MCF 10A (cell line): ENCODE results near the gene GAK. TPM values are rescaled to one million over a fixed set of nuclear protein-coding genes. Genes with fewer than 3 reads are reported as not detected.

ENCODE experiments used
- BruUV-seq: library from RNA; stranded (reverse); fragments of 400-500 nt; replicated peaks from 2 replicates; lab custom pipeline; 2021; lab: Mats Ljungman, UMichigan
- CTCF ChIA-PET: fragments of 300-600 bp; sonication (Branson Sonifier 250); formaldehyde crosslinking; extraction: SDS; loops from one replicate; lab custom pipeline; 2021; ENCODE audit warnings: antibody characterized with exemption, inconsistent platforms; lab: Yijun Ruan, JAX
- POLR2A ChIA-PET: fragments of 300-600, 350-650 bp; sonication (Branson Sonifier 250); formaldehyde crosslinking; extraction: SDS; loops from one replicate; lab custom pipeline; 2020; ENCODE audit warnings: antibody characterized with exemption, inconsistent platforms; lab: Yijun Ruan, JAX
- DNase-seq: peaks from one replicate; pipeline ENCODE4 v3.0.0-alpha.2; 2018; ENCODE audit not compliant: unreplicated experiment
- H3K27ac Mint-ChIP-seq: one replicate; pipeline ENCODE4 v1.8.0; 2022; ENCODE audit warnings: mild to moderate bottlenecking, low read depth, mixed read lengths; ENCODE audit not compliant: unreplicated experiment
- H3K27me3 Mint-ChIP-seq: one replicate; pipeline ENCODE4 v1.8.0; 2022; ENCODE audit warnings: mixed read lengths; ENCODE audit not compliant: insufficient read depth, unreplicated experiment
- H3K36me3 Mint-ChIP-seq: one replicate; pipeline ENCODE4 v1.8.0; 2022; ENCODE audit warnings: mild to moderate bottlenecking, moderate library complexity, mixed read lengths; ENCODE audit not compliant: insufficient read depth, unreplicated experiment
- H3K4me1 Mint-ChIP-seq: one replicate; pipeline ENCODE4 v1.8.0; 2022; ENCODE audit warnings: mixed read lengths; ENCODE audit not compliant: insufficient read depth, unreplicated experiment
- H3K4me3 Mint-ChIP-seq: one replicate; pipeline ENCODE4 v1.8.0; 2022; ENCODE audit warnings: mild to moderate bottlenecking, moderate library complexity, mixed read lengths; ENCODE audit not compliant: unreplicated experiment
- H3K9me3 Mint-ChIP-seq: one replicate; pipeline ENCODE4 v1.8.0; 2022; ENCODE audit warnings: mixed read lengths; ENCODE audit not compliant: unreplicated experiment
- CTCF ChIP-seq: fragments of 200-600 bp; IDR thresholded peaks from one replicate; pipeline ENCODE4 v1.8.0; 2022; ENCODE audit warnings: antibody characterized with exemption, mild to moderate bottlenecking; ENCODE audit not compliant: unreplicated experiment
- intact Hi-C: fragments of 100-400 bp; cut with micrococcal nuclease; formaldehyde crosslinking; loops from 2 replicates; pipeline ENCODE4 v1.14.1; 2022
- total RNA-seq: library from RNA; stranded (reverse); gene quantifications from 2 replicates; pipeline ENCODE4 v1.2.3, GENCODE V29; 2022

The GAK gene
- total RNA-seq, 1 experiment from 2014 or later = 72.9 TPM

GRCh38 chr4:917992-918391, 14.1 kb downstream of the GAK start:
- no peak for TF ChIP-seq CTCF
- Mint-ChIP-seq H3K27ac (no peak overlapping the region), H3K36me3 (peaks cover 4% of the 10 kb centered on the region), H3K9me3 (no peaks in the 10 kb centered on the region), H3K4me3 (no peak overlapping the region), H3K27me3 (no peaks in the 10 kb centered on the region), H3K4me1 (peaks cover 7% of the 10 kb centered on the region)
- ChIA-PET CTCF (interaction anchor here (0.6 kb wide), 1 partner anchor 176 kb away, joined by 3 read pairs; no protein-coding TSS in a partner anchor), POLR2A (interaction anchor here (0.9 to 1.1 kb wide), 2 partner anchors 14 to 17 kb away, joined by 3 to 7 read pairs; partner anchors contain the start of genes GAK and TMEM175)
- intact Hi-C loops = no loop called here
- no TSS peak for BruUV-seq
- DNase-seq = no peak

- ChIA-PET POLR2A (interaction anchor here (1.1 kb wide), 1 partner anchor 17 kb away, joined by 3 read pairs; no protein-coding TSS in a partner anchor), CTCF (interaction anchor here (0.6 kb wide), 1 partner anchor 175 kb away, joined by 3 read pairs; no protein-coding TSS in a partner anchor)
- Mint-ChIP-seq H3K36me3 (no peaks in the 10 kb centered on the region), H3K4me1 (peaks cover 7% of the 10 kb centered on the region), H3K4me3 (no peak overlapping the region), H3K27me3 (no peaks in the 10 kb centered on the region), H3K9me3 (no peaks in the 10 kb centered on the region), H3K27ac (no peak overlapping the region)
- BruUV-seq = no TSS peak
- no peak for DNase-seq
- no peak for TF ChIP-seq CTCF
- intact Hi-C loops = no loop called here
These were observed 14.7 kb downstream of the GAK start for GRCh38 chr4:917466-917865.

- no peak for DNase-seq
- Mint-ChIP-seq H3K9me3 (no peaks in the 10 kb centered on the region), H3K4me3 (no peak overlapping the region), H3K27me3 (no peaks in the 10 kb centered on the region), H3K36me3 (peaks cover 4% of the 10 kb centered on the region), H3K27ac (no peak overlapping the region), H3K4me1 (peaks cover 7% of the 10 kb centered on the region)
- no peak for TF ChIP-seq CTCF
- no TSS peak for BruUV-seq
- ChIA-PET POLR2A (no interaction called here), CTCF (no interaction called here)
- intact Hi-C loops = no loop called here
These were observed 16.5 kb downstream of the GAK start for GRCh38 chr4:915595-915994.

- H3K4me3 Mint-ChIP-seq = no peak overlapping the region
- CTCF ChIA-PET = interaction anchor here (0.7 kb wide), 1 partner anchor 76 kb away, joined by 3 read pairs; no protein-coding TSS in a partner anchor
These were observed 17.1 kb downstream of the GAK start for GRCh38 chr4:915041-915474.

More at GRCh38 chr4:915041-915474, 17.1 kb downstream of the GAK start:
- H3K4me1 Mint-ChIP-seq = peaks cover 6% of the 10 kb centered on the region
- no peaks in the 10 kb centered on the region for H3K9me3 Mint-ChIP-seq
- H3K36me3 Mint-ChIP-seq = peaks cover 9% of the 10 kb centered on the region
- intact Hi-C loops = no loop called here
- BruUV-seq = no TSS peak
- H3K27me3 Mint-ChIP-seq = no peaks in the 10 kb centered on the region
- no peak for DNase-seq
- POLR2A ChIA-PET = no interaction called here
- no peak for TF ChIP-seq CTCF
- no peak overlapping the region for H3K27ac Mint-ChIP-seq
